Measurements from ENCODE around the gene ACAT1. TPM values are rescaled to one million over a fixed set of nuclear protein-coding genes. Genes with fewer than 3 reads are reported as not detected.
"Not testable (repeated sequence)": the region's sequence is repeated elsewhere in the genome, so short reads cannot be mapped to it uniquely, and the experiment has no call there.

ACAT1 gene
- total RNA-seq, 1 donor from 2014 or later: 48.1 TPM

- H3K9me3 ChIP-seq (ENCODE audit: insufficient read depth, low read depth, low read length): no peaks in the 10 kb centered on the region
- Mint-ChIP-seq H3K4me1 (ENCODE audit: low read depth, unreplicated experiment) (peaks cover 17% of the 10 kb centered on the region), H3K27me3 (ENCODE audit: low read depth, unreplicated experiment) (no peaks in the 10 kb centered on the region), H3K9me3 (ENCODE audit: unreplicated experiment) (no peaks in the 10 kb centered on the region), H3K36me3 (ENCODE audit: low read depth, unreplicated experiment) (peaks cover 6% of the 10 kb centered on the region), H3K27ac (ENCODE audit: unreplicated experiment) (peak overlapping the region; percentile 9), H3K4me3 (ENCODE audit: unreplicated experiment) (no peak overlapping the region)
- no peak overlapping the region for H2AFZ ChIP-seq (ENCODE audit: low read depth, low read length)
- DNase-seq (ENCODE audit: low read depth) (peak; percentile 80), FAIRE-seq (peak; percentile 45)
- no peaks in the 10 kb centered on the region for H3K79me2 ChIP-seq (ENCODE audit: insufficient read depth, low read length)
- TF ChIP-seq EZH2 (IDR thresholded peaks at IDR 0.05; ENCODE audit: insufficient read depth, low read length) (no peak), CTCF (IDR thresholded peaks at IDR 0.05; ENCODE audit: insufficient read depth, low read depth, low read length) (no peak)
- peaks cover 15% of the 10 kb centered on the region for H3K4me1 ChIP-seq (ENCODE audit: insufficient read depth, low read length)
- H3K27ac ChIP-seq (ENCODE audit: low read depth, low read length): peak overlapping the region; percentile 62
- no peak overlapping the region for H3K4me3 ChIP-seq (ENCODE audit: insufficient read depth, low read depth, low read length)
- H3K9ac ChIP-seq (ENCODE audit: low read length): peak overlapping the region; percentile 20
- no peaks in the 10 kb centered on the region for H3K27me3 ChIP-seq (ENCODE audit: insufficient read depth, low read length)
- no peaks in the 10 kb centered on the region for H4K20me1 ChIP-seq (ENCODE audit: insufficient read depth, low read length)
- H3K4me2 ChIP-seq (ENCODE audit: low read length): peak overlapping the region; percentile 27
- peaks cover 2% of the 10 kb centered on the region for H3K36me3 ChIP-seq (ENCODE audit: insufficient read depth, low read length)
Measured at GRCh38 chr11:108115500-108116140, 5.7 kb upstream of the ACAT1 start.

GRCh38 chr11:108117746-108118371, 3.5 kb upstream of the ACAT1 start:
- no peak for FAIRE-seq
- Histone ChIP-seq H3K9ac (ENCODE audit: low read length) (no peak overlapping the region), H3K36me3 (ENCODE audit: insufficient read depth, low read length) (peaks cover 2% of the 10 kb centered on the region), H4K20me1 (ENCODE audit: insufficient read depth, low read length) (peaks cover 6% of the 10 kb centered on the region), H3K27me3 (ENCODE audit: insufficient read depth, low read length) (no peaks in the 10 kb centered on the region), H3K4me2 (ENCODE audit: low read length) (no peak overlapping the region), H3K4me3 (ENCODE audit: insufficient read depth, low read depth, low read length) (no peak overlapping the region), H3K79me2 (ENCODE audit: insufficient read depth, low read length) (peaks cover 12% of the 10 kb centered on the region), H3K9me3 (ENCODE audit: insufficient read depth, low read depth, low read length) (no peaks in the 10 kb centered on the region), H2AFZ (ENCODE audit: low read depth, low read length) (no peak overlapping the region), H3K4me1 (ENCODE audit: insufficient read depth, low read length) (peaks cover 21% of the 10 kb centered on the region), H3K27ac (ENCODE audit: low read depth, low read length) (no peak overlapping the region)
- peak; percentile 41 for DNase-seq (ENCODE audit: low read depth)
- Mint-ChIP-seq H3K27ac (ENCODE audit: unreplicated experiment) (no peak overlapping the region), H3K36me3 (ENCODE audit: low read depth, unreplicated experiment) (peaks cover 2% of the 10 kb centered on the region), H3K4me1 (ENCODE audit: low read depth, unreplicated experiment) (peaks cover 16% of the 10 kb centered on the region), H3K27me3 (ENCODE audit: low read depth, unreplicated experiment) (no peaks in the 10 kb centered on the region), H3K9me3 (ENCODE audit: unreplicated experiment) (no peaks in the 10 kb centered on the region), H3K4me3 (ENCODE audit: unreplicated experiment) (no peak overlapping the region)
- no peak for TF ChIP-seq EZH2 (IDR thresholded peaks at IDR 0.05; ENCODE audit: insufficient read depth, low read length)
- TF ChIP-seq CTCF (IDR thresholded peaks at IDR 0.05; ENCODE audit: insufficient read depth, low read depth, low read length): peak; percentile 55

- H3K27me3 ChIP-seq (ENCODE audit: insufficient read depth, low read length); H3K9me3 Mint-ChIP-seq (ENCODE audit: unreplicated experiment); H3K9me3 ChIP-seq (ENCODE audit: insufficient read depth, low read depth, low read length); H4K20me1 ChIP-seq (ENCODE audit: insufficient read depth, low read length); H3K27me3 Mint-ChIP-seq (ENCODE audit: low read depth, unreplicated experiment); H3K36me3 Mint-ChIP-seq (ENCODE audit: low read depth, unreplicated experiment); FAIRE-seq; H3K36me3 ChIP-seq (ENCODE audit: insufficient read depth, low read length); H3K4me1 ChIP-seq (ENCODE audit: insufficient read depth, low read length); DNase-seq (ENCODE audit: low read depth): not testable (repeated sequence)
- Histone ChIP-seq H3K79me2 (ENCODE audit: insufficient read depth, low read length) (peaks cover 40% of the 10 kb centered on the region), H3K4me3 (ENCODE audit: insufficient read depth, low read depth, low read length) (peak overlapping the region; percentile 68), H3K27ac (ENCODE audit: low read depth, low read length) (peak overlapping the region; percentile 34), H3K4me2 (ENCODE audit: low read length) (peak overlapping the region; percentile 85), H2AFZ (ENCODE audit: low read depth, low read length) (peak overlapping the region; percentile 78), H3K9ac (ENCODE audit: low read length) (peak overlapping the region; percentile 89)
- Mint-ChIP-seq H3K27ac (ENCODE audit: unreplicated experiment) (peak overlapping the region; percentile 77), H3K4me3 (ENCODE audit: unreplicated experiment) (peak overlapping the region; percentile 50), H3K4me1 (ENCODE audit: low read depth, unreplicated experiment) (peaks cover 14% of the 10 kb centered on the region)
Measured at GRCh38 chr11:108120936-108121273, 462 bp upstream of the ACAT1 start.
